ENCODE results near the gene PUS3.

PUS3 gene

DNA sequence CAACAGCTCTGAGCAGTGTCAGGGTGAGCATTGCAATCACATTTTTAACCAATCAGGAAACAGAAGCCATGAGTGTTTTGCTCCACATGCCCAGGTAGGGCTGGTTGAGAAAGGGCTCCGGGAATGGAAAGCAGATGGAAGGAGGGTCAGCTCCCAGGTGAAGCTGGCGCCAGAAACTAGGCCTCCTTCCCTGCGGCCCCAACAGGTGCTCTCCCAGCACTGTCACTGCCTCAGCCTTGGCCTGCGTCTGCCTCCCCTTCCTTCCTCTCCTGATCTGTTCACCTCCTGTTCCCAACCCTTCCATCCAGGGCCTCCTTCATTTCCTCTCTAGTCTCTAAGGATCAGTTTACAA is 38.2 kb upstream of the PUS3 start:
- no peak for DNase-seq

DNA sequence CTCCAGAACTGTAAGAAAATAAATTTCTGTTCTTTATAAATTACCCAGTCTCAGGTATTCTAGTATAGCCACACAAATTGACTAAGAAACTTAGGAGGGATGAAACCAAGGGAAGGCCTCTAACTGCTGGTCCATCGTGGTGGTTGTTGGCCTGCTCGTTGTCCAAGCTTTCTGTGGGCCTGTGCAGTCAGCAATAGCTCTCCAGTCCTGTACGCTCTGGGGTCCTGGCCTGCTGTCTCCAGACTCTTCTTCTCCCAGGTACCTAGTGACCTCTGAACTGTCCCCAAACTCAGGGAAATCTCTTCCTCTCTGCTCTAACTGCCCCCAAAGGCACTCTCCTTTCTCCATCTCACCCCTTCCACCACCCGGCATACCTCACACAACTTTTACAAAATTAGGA is 37.1 kb upstream of the PUS3 start:
- DNase-seq = no peak

DNA sequence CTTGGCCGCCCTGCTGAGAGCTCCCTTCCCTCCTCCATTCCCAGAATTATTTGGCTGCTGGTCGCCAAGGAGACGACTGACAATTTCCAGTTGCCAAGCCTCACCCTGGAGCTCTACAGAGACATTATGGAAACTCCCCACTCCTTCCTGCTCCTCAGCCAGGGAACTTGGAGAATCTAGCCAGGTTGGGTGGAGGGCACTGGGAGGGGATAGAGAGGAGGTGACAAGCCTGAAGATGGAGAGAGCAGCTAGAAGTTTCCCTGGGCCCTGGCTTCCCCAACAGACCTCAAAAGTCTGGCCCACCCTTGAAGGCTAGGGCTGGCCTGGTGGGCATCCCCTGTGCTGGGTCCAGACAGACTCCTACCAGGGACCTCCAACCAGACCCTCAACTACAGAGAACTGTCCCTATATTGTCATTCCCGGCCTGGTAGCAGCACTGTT is 36.1 kb upstream of the PUS3 start:
- DNase-seq = no peak

DNA sequence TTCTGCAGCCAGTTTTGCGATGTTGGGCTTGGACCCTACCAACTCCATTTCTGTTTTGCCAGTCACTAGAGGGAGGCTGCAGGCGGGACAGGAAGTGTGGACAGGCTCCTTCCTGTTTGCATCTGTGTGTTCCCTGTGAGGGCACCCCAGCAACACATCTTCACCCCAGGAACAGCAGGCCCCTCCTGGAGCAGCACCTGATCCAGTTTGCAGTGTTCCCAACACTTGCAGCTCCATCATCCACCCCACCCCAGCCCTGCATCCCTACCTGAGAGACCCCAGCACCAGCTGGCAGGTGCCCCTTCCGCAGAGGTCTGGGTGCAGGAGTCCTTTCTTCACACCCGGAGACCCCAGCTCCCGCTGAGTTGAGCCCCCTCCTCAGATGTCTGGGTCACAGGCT is 35.4 kb upstream of the PUS3 start:
- DNase-seq = no peak

DNA sequence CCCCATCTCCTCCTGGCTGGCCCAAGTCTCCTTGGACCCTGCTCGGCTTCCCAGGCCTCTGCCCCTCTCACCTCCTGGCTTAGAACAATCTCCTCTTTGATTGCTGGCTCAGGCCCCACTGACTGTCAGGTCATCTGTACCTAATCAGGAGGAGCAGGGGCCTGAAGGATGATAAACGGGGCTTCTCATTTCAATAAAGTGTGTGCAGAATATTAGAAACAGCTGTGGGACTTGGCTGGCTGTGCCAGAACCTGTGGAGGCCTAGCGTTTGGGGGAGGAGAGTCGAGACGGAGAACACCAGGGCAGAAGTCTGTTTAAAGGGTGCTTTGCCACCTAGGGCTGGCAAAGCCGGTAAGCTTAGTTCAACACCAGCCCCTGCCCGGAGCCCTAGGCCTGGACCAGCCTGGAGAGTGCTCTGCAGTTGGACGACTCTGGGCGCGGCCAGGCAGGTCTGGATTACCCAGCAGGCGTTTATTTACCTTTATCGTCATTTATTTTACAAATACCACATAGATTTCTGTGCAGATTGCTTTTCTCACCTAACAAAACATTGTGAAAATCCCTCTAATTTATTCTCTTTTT is 32.7 kb upstream of the PUS3 start:
- no peak for DNase-seq

DNA sequence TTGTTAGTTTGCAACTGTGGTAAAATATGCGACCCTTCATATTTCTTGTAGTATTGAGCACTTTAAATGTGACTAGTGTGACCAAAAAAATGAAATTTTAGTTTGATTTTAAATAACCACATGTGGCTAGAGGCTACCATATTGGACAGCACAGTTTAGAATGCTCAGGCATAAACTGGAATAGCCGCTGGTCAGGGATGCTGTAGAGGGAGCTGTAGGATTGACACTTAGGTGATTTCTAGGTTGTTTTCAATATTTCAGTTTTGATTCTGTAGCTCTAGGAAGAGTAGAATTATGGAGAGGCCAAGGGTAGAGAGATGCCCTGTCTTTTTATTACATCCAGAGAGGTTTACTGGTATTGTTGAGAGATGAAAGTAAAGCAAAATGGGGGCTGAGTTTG is 32.0 kb upstream of the PUS3 start:
- DNase-seq = no peak

DNA sequence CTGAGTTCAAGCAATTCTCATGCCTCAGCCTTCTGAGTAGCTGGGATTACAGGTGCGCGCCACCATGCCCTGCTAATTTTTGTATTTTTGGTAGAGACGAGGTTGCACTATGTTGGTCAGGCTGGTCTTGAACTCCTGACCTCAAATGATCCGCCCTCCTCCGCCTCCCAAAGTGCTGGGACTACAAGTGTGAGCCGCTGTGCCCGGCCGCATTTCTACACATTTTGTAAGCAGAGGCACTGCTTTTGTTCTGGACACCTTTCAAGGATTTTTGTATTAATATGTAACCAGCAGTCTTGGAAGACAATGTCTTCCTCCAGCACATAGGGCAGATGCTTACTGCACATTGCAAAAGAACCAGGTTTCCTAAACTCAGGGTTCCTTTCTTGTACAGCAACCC is 31.5 kb upstream of the PUS3 start:
- no peak for DNase-seq

DNA sequence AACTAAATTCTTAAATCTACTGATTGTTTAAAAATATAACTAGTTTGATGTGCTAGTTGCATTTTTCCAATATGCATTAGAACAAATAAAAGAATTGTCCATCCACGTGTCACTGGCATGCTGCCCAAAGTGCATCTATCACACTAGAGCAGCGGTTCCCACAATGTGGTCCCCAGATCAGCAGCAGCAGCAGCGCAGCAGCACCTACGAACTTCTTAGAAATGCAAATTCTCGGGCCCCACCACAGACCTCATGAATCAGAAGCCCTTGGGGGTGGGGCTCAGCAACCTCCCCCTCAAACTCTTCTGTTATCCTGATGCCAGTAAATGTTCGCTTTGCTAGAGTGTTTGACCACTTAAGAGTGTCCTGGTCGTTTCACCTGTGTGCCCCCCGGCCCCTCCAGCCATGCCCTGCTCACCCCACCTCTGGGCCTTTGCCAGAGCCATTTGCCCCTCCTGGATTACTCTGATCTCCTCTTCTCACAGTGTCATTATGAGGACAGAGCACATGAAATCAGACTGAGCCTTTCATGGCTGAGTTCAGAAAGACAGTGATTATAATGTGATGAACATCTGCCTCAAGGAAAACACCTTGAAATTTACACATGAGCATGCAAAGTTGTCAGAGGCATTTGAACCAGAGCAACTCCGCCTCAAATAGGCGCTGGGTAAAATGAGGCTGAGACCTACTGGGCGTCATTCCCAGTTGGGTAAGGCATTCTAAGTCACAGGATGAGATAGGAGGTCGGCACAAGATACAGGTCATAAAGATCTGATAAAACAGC is 30.2 kb upstream of the PUS3 start:
- DNase-seq = no peak

DNA sequence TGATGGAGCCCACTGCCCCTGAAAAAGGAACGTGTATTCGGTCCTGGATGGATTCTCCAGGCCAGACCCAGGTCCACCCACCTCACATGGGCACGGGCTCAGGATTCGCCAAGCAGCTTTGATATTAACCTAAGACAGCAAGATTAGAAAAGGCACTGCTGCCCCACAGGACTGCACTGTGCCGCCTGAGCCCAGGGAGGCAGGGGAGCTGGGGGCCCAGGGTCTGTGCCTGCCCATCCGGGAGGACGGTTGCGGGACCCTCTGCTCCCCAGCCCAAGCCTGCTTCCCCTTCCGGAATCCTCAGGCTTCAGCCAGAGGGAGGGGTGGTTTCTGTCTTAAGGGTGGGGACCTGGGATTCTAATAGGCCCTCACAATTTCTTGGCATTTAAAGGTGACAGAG is 29.3 kb upstream of the PUS3 start:
- no peak for DNase-seq

DNA sequence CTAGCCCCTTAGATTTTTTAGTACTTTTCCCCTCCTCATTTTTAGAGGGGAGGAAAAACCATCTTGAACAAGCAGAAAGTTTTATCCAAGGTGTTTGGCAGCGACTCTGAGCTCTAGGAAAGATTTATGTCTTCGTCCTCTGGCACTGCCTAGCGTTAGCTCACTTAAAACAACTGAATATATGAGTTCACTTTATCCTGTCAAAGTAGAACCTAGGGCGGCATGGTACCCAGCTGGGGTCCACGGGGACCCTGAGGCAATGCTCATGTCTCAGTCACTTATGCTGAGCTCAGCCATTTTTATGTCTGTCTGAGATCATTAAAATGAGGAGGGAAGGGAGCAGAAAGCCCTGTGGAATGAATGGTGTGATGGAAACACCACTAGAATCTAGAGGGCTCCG is 28.7 kb upstream of the PUS3 start:
- DNase-seq = no peak

DNA sequence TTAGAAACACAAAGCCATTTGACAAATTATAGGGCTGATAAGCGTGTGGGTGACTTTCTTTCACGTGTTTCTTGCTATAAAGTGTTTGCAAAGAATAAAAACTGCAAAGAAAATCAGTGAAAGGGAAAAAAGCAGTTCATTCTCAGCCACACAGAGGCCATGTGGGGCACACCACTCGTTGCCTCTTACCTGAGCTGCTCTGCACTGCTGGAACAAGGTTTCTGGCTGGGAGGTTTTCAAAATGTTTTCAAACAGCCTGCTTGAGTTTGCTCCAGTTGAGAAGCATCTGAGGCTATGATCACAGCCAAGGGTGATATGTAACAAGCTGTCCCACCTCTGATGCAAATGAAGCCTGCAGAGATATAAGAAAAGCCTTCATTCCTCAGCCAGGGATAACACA is 28.1 kb upstream of the PUS3 start:
- DNase-seq = no peak

DNA sequence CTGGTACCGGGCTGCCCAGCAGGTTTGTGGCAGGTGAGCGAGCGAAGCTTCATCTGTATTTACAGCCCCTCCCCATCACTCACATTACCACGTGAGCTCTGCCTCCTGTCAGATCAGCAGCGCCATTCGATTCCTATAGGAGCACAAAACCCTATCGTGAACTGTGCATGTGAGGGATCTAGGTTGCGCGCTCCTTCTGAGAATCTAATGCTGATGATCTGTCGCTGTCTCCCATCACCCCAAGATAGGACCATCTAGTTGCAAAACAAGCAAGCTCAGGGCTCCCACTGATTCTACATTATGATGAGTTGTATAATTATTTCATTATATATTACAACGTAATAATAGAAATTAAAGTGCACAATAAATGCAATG is 27.1 kb upstream of the PUS3 start:
- no peak for DNase-seq

DNA sequence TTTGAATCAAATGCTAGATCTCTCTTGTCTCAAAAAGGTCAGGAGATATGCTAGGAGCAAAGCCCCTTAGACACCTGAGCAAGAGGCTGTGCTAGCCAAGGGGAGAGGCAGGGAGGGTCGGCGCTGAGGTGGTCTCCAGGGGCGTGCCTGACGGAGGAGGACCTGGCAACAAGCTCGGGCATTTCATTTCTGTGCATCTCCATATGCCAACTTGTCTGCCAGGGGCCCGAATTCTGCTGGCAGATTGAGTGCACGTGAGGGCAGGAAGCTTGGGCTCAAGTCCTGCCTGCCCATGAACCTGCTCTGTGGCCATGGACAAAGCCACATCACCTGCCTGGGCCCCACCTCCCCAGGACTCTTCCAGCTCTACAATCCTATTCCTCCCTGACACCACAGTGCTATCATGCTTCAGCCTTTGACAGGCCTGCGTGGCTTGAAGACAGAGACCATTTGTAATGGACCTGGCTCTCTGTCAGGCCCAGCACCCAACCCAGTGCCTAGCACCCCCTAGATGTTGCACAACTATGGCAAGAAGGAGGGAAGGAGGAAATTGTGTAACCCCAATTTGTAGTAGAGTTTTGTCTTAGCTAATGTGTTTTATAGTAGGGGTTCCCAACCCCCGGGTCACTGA is 26.6 kb upstream of the PUS3 start:
- no peak for DNase-seq

DNA sequence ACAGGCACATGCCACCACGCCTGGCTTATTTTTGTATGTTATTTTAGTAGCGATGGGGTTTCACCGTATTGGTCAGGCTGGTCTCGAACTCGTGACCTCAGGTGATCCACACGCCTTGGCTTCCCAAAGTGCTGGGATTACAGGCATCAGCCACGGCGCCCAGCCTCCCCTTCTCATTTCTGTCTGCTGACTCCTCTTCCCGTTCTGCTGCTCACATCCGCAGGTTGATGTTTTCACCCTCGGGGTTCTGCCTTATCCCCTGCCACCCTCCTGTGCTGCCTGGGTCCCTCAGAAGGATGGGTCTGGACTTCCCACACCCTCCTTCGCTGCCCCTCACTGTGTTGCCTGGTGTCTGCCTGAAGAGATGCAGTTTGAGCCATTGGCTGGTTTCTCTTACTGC is 23.7 kb upstream of the PUS3 start:
- no peak for DNase-seq

DNA sequence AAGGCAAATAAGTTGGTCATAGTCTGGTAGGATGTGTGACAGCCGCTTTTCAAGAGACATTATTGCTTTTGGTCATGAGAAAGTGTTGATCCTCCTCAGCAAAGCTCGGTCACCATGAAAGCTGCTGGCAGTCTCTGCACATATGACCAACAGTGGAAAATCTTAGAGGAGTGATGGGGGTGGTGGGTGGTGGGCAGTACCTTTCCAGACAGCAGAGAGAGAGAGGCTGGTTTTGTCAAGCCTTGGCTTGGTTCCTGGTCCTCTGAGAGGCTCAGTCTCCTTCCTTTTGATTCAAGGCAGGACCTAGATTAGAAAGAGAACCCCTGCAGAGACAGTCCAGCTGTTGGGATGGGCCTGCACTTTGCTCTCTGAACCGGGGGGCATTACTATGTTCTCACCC is 22.8 kb upstream of the PUS3 start:
- DNase-seq = no peak

DNA sequence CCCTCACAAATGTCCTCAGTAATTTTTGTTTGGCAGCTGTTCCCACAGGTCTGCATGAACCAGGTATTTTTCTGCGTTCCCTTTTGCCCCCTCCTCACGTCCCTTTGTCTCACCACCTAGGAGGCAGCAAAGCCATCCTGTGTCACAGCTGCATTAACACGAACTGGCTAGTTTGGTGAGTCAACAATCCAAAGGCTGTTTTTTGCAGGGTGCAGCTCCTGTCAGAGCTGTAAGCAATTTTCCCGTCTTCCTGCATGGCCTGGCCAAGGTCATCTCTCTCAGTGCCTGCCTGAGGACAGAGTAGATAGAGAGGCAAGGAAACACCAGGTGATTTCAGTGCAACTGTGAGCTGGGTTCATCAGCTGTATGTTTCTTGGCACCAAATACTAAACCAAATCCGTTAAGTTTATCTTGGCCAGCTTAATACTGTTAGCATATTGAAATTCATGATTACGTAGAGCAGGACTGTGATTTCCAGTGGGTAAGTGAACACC is 22.3 kb upstream of the PUS3 start:
- DNase-seq = no peak

DNA sequence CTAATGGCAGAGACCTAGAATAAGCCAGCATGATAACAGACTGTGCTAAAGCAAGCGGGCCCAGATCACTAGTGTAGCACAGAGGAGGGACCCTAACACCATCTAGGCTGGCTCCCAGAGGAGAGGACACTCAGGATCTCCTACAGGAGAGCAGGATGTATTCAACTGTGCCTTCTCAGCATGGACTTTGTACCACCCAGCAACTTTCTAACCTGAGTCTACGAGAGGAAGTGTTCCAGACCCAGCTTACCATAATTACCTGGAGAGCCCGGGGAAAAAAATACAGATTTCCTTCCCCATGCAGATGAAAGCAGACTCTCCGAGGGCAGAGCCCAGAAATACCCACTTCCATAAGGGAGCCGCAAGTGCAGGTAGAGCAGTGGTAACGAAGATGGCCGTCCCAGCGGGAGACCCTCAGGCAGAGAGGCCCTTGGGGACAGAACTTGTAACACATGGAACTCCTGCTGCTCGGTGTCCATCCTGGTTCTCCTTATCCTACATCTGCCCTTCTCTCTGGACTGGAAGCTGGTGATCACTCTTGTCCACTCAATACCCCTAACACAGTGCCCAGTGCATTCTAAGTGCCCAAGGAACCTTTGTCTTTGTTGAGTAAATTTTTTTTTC is 21.5 kb upstream of the PUS3 start:
- no peak for DNase-seq

DNA sequence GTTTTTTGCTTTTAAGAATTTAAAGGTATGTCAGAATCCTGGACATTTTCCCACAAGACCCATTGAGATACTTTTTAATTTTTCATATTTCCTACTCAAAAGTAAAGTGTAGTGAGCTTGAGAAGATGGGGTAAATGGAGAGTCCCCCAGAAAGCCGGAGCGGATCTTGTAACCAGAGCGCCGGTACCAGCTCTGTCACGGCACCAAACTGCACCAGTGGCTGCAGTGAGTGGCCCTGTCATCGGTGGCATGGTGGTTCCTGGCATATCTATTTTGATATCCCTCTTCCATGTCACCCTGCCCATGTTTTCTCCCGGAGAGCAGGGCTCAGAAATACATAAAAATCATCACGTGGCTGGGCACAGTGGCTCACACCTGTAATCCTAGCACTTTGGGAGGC is 20.6 kb upstream of the PUS3 start:
- no peak for DNase-seq

DNA sequence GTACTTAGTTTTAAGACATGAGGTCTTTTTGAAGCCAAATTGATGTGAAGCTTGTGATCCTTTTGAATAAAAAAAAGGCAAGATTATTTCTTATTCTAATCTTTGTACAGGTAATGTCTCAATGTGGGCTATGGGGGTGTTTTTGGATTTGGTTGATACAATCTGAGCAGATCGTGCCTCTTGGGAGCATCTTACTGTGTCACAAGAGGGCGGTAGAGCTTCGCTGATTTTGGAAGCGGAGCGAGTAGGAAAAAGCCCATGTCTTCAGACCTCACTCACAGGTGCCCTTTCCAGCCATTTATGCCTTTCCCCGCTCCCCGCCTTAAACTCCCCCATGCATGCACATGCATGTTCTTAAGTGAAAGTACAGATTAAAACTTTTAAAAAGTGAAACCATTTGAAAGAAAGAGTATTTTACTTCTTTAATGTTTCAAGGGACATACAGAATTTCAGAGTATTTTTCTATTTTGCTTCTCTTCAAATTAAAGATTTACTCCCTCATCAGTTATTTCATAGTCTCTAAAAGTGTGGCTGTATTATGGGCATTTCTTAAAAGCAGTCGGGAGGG is 20.1 kb upstream of the PUS3 start:
- no peak for DNase-seq

DNA sequence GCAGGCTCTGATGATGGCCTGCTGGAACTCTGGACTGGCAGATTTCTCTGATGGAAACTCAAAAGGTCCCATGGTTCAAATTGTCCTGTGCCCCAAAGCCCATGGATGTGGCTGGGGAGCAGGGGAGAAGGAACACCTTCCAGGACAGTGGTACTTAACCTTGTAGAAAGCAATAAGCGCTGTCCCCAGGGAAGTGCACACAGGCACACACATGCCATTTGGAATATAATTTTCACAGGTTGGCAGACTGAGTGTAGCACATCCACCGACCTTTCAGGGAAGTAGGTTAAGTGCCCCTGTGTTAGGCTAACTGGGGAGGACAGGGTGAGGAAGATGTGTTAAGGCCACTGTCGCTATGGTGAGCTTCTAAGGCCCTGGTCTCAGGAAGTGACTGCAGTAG is 19.1 kb upstream of the PUS3 start:
- DNase-seq = no peak

DNA sequence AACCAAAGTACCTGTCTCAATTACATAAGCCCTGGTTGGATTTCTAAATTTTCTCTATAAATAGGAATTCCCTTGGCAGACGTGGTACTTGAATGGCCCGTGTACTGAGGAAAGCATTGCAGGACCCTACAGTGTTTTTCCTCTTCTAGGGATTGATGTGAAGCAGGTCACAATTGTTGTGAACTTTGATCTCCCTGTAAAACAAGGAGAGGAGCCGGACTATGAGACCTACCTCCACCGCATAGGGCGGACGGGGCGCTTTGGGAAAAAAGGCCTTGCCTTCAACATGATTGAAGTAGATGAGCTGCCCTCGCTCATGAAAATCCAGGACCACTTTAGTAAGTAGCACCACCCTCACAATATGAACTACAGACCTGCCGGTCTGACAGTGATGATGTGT is 18.0 kb upstream of the PUS3 start:
- no peak for DNase-seq

DNA sequence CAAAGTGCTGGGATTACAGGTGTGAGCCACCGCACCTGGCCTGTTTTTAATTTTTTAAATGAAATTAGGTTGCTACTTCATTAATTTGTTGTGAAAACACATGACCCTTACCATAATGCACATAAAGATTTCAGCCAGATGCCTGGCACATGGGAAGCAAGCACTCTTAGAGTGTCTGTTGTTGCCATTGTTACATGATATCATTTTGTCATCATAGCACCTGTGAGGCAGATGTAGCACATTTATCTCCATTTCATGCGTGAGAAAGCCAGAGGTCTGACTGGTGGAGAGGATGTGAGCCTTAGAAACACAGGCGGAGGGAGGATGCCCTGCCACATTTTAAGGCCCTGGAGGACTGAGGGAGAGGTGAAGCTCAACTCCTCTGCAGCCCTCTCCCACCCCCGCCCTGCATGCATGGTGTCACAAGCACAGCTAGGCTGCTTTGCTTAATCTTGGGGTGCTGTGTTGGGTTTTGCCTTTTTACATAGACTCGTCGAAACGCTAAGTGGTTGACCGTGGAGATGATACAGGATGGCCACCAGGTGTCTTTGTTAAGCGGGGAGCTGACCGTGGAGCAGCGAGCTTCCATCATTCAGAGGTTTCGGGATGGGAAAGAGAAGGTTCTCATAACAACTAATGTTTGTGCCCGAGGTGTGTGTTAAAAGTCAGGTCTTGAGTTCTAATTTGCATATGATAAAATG is 15.3 kb upstream of the PUS3 start:
- no peak for DNase-seq

DNA sequence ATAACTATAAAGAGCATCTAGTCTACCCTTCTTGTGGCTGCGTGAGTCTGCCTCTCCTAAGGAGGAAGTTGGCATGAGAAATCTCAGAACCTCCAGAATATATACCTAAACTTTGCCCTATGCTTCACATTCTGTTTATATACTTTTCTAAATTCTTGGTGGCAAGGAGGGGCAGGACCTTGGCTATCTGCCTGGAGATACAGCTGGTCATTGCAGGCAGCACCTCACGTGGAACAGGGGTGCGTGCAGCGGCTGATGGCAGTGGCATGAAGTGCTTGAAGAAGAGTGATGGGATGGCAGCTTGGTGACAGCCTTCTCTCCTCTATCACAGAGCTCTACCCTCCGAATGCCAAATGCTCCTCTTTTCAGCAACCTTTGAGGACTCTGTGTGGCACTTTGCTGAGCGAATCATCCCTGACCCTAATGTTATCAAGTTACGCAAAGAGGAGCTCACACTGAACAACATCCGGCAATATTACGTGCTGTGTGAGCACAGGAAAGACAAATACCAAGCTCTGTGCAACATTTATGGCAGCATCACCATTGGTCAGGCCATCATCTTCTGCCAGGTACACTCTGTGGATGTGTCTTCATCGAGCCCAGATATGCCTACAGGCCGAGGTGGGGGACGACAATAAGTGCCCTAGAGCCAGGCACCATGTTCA is 13.8 kb upstream of the PUS3 start:
- no peak for DNase-seq
